ENCODE results near the gene TMPRSS4. TPM values are rescaled to one million over a fixed set of nuclear protein-coding genes. Genes with fewer than 3 reads are reported as not detected.

TMPRSS4 gene
- total and polyA plus RNA-seq, 3 donors from 2014 or later = 1.2 to 4.3 (median 1.3) TPM

GRCh38 chr11:118068206-118068944 lies 8.5 kb upstream of the TMPRSS4 start:
- intact Hi-C loops (cut with DNase I; ENCODE audit: low total_unique reads) = no loop called here
- no peaks in the 10 kb centered on the region for H3K27me3 ChIP-seq
- no peaks in the 10 kb centered on the region for H3K36me3 ChIP-seq (ENCODE audit: low read depth, missing control alignments)
- 71 to 78% methylated on average over 18 to 24 of the region's 24 CpGs for WGBS, 2 donors
- no peaks in the 10 kb centered on the region for H3K4me1 ChIP-seq
- H3K27ac ChIP-seq = no peak overlapping the region
- no peak for DNase-seq
- no peaks in the 10 kb centered on the region for H3K9me3 ChIP-seq
- TF ChIP-seq CTCF (IDR thresholded peaks at IDR 0.05) = no peak
- H3K4me3 ChIP-seq = no peak overlapping the region

- TF ChIP-seq CTCF (IDR thresholded peaks at IDR 0.05) = no peak
- TF ChIP-seq POLR2A (IDR thresholded peaks at IDR 0.05) = no peak
- WGBS, 2 donors = 88 to 93% methylated on average over 10 of the region's 10 CpGs
- no peak overlapping the region for H3K27ac ChIP-seq
- no peaks in the 10 kb centered on the region for H3K36me3 ChIP-seq (ENCODE audit: low read depth, missing control alignments)
- H3K4me3 ChIP-seq = no peak overlapping the region
- DNase-seq = no peak
- H3K27me3 ChIP-seq = no peaks in the 10 kb centered on the region
- intact Hi-C loops (cut with DNase I; ENCODE audit: low total_unique reads) = no loop called here
- H3K9me3 ChIP-seq = no peaks in the 10 kb centered on the region
- H3K4me1 ChIP-seq = no peaks in the 10 kb centered on the region
Observed at GRCh38 chr11:118068945-118069612, 7.8 kb upstream of the TMPRSS4 start.

- Histone ChIP-seq H3K27me3 (no peaks in the 10 kb centered on the region), H3K27ac (no peak overlapping the region), H3K4me3 (no peak overlapping the region), H3K4me1 (no peaks in the 10 kb centered on the region), H3K36me3 (ENCODE audit: low read depth, missing control alignments) (no peaks in the 10 kb centered on the region), H3K9me3 (no peaks in the 10 kb centered on the region)
- WGBS, 2 donors = 89 to 94% methylated on average over 2 to 3 of the region's 3 CpGs
- intact Hi-C loops (cut with DNase I; ENCODE audit: low total_unique reads) = no loop called here
- TF ChIP-seq CTCF (IDR thresholded peaks at IDR 0.05) (no peak), POLR2A (IDR thresholded peaks at IDR 0.05) (no peak)
- DNase-seq = no peak
Observed at GRCh38 chr11:118071416-118072030, 5.4 kb upstream of the TMPRSS4 start.

GRCh38 chr11:118073554-118073953 lies 3.3 kb upstream of the TMPRSS4 start:
- Histone ChIP-seq H3K27me3 (no peaks in the 10 kb centered on the region), H3K36me3 (ENCODE audit: low read depth, missing control alignments) (no peaks in the 10 kb centered on the region), H3K9me3 (no peaks in the 10 kb centered on the region), H3K27ac (no peak overlapping the region), H3K4me1 (no peaks in the 10 kb centered on the region), H3K4me3 (no peak overlapping the region)
- WGBS, 2 donors = 82 to 89% methylated on average over 9 of the region's 9 CpGs
- TF ChIP-seq CTCF (IDR thresholded peaks at IDR 0.05) (no peak), POLR2A (IDR thresholded peaks at IDR 0.05) (no peak)
- intact Hi-C loops (cut with DNase I; ENCODE audit: low total_unique reads) = no loop called here
- DNase-seq = no peak

Measured in testis (tissue), 3 donors.